Activated gamma-delta T cell treated with Interleukin-2 at 50 U/mL for 16 hours (primary cell): ENCODE data around the gene CD55.

Source experiments
- DNase-seq: peaks from one replicate; pipeline ENCODE4 v3.0.0-alpha.2; 2020

CD55 gene

DNA sequence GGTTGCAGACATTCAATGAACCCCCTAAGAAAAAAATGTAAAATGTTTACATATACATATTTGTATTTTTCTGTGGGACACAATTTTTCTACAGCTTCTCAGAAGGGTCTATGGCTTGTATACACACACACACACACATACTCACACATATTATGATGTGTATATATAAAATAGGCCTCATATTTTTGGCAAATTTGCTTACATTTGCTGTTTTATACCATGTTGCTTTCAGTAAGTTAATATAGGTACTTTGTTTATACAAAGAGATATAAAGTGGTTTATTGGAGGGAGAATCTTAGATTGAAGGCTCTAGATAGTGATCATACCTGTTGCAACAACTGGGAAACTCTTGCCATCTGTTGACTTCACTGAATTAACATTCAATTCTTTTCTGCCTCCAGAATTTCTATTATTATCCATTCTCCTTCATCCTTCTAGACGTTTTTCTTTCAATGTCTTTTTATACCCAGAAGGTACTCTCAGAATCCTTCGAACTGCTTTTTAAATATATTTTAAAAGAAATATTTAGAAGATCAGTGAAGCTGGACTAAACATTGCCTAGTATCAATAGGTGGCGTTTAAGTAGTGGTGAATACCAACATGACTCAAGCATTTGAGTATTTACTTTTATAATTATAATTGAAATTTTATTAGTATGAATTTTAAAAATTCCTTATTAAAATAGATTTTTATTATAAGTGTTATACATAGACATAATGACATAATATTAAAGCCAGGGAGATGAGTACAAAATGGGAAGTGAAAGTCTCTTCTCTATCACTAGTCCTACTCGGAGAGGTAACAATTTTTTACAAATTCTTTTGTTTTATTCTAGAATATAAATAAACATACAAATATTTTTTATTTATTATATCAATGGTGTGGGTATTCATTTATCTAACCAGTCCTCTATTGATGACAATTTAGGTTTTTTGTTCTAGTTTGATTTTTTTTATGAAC, 10.2 kb downstream of the CD55 start:
- no peak for DNase-seq

DNA sequence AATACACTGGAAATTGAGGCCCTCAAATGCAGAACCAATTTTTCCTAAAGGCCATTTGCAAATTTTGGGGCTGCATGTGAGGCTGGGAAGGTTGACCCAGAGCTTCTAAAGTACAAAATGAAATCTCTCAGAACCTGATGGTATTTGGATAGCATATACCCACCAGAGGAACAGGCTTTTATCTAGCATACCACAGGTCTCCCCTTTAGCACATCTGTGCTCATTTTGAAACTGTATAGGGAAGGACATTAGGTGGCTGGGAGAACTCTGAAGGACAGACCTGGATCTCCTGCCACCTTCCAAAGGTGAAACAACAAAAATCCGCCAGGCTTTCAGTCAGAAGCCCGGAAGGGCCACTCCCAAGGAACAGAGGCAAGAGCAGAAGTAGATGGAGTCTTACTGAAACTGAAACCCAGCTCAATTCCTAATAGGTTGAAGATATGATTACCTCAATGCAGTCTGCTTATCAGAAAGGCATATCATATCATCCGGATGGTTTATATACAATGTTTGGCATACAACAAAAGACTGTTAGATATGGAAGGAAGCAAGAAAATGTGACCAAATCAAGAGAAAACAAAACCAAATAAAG, 11.6 kb downstream of the CD55 start:
- DNase-seq = no peak

DNA sequence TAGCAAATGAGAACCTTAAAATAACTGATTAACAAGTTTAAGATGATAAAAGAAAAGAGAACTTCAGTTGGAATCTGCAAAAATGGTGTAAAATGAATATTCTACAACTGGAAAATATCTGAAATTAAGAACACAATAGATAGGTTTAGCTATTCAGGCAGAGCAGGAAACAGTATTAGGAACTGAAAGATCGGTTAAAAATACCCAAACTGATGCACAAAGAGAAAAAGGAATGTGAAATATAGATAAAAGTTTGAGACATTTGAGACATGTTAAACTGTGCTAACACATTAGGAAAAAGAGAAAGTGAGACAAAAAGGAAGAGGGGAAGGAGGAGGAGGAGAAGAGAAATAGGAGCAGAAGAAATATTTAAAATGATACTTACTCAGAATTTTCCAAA, 12.1 kb downstream of the CD55 start:
- DNase-seq = no peak

DNA sequence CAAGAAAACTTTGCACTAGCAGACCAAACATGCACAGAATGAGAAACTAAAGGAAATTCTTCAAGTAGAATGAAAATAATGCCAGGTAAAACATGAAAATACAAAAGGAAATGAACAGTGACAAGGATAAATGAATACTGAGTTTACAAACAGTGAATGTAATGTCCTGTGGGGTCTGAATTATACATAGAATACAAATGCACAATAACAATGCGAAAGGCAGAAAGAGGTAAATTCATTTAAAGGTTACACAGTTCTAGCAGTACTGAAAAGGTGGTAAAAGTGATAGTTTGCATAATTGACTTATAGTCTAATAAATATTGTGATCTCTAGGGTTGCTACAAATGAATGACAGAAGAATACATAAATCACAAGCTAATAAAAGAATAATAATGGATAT, 12.9 kb downstream of the CD55 start:
- no peak for DNase-seq

DNA sequence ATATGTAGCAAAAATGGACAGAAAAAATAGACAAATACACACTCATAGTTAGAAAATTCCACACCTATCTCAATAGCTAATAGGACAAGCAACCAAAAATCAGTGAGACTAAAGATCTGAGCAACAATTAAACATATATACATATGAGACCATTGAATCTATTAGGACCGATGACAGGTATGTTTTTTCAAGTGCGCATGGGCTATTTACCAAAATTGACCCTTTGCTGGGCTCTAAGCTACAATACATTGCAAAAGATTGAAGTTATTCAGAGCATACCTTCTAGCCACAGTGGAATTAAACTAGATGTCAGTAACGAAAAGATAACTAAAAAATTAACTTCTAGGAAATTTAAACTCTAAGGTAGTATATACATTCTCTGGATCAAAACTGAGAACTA, 13.7 kb downstream of the CD55 start:
- DNase-seq = no peak

DNA sequence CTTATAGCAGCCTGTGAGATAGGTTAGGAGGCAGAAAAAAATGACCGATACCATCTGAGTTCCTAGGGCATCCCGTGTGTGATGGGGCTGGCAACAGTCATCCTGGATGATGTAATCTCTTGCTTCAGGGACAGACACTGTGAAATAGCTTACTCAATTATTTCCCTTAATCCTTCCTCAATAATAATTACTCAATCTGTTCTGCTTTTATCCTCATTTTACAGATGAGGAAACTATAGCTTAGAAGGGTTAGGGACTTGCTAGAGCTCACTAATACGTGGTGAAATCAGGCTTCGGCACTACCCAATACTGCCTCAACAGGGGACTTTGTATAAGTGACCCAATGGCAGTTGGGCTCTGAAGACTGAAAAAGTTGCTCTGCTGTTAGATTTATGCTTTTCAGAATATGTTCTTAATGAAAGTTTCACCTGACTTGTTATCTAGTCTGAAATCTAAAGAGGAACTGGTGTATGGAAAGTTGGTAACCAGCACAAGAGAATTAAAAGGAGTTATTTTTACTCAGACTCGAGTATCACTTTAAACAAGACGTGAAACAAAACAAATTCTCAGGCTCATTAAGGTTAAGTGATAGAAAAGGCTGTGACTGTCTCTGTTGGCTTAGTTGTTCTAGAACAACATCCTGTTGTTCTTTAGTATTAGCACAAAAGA, 14.4 kb downstream of the CD55 start:
- DNase-seq = no peak

DNA sequence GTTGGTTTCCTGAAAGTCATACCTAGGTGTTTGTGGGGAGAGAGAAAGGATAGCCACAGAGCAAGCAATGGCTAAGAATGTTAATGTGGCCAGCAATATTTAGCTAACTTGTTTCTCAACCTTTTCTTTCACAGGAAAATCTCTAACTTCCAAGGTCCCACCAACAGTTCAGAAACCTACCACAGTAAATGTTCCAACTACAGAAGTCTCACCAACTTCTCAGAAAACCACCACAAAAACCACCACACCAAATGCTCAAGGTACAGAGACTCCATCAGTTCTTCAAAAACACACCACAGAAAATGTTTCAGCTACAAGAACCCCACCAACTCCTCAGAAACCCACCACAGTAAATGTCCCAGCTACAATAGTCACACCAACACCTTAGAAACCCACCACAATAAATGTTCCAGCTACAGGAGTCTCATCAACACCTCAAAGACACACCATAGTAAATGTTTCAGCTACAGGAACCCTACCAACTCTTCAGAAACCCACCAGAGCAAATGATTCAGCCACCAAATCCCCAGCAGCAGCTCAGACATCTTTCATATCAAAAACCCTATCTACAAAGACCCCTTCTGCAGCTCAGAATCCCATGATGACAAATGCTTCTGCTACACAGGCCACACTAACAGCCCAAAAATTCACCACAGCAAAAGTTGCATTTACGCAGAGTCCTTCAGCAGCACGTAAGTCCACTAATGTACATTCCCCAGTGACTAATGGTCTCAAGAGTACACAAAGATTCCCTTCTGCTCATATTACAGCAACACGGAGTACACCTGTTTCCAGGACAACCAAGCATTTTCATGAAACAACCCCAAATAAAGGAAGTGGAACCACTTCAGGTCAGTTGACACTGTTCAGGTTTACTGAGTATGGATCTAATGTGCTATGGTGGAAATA, 15.3 kb downstream of the CD55 start:
- peak; percentile 25 for DNase-seq

DNA sequence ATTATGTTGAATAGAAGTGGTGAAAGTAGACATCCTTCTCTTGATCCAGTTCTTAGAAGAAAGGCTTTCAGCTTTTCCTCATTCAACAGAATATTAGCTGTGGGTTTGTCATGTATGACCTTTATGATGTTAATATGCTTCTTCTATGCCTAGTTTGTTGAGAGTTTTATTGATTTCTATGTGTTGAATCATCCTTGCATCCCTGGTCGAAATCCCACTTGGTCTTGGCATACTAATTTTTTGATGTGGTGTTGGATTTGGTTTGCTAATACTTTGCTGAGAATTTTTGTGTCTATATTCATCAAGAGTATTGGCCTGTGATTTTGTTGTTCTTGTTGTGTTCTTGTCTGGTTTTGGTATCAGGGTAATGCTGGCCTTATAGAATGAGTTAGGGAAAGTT, 20.9 kb downstream of the CD55 start:
- no peak for DNase-seq

DNA sequence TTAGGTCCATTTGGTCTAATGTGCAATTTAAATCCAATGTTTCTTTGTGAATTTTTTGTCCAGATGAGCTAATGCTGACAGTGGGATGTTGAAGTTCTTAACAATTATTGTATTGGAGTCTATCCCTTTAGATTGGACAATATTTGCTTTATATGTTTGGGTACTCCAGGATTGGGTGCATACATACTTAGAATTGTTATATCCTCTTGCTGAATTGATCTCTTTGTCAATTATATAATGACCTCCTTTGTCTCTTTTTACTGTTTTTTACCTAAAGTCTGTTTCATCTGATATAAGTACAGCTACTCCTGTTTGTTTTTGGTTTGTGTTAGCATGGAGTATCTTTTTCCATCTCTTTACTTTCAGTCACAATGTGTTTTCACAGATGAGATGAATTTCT, 22.2 kb downstream of the CD55 start:
- no peak for DNase-seq

DNA sequence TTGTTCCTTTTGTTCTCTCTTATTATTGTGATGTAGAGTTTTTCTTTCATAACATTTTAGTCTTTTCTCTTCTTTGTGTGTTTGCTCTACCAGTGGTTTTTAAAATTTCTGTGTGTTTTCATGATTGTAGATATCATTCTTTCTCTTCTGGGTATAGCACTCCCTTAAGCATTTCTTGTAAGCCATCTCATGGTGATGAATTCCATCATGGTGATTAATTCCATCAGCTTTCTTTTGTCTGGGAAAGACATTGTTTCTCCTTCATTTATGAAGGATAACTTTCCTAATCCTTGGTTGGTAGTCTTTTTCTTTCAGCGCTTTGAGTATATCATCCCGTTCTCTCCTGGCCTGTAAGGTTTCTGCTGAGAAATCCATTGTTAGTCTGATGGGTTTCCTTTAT, 22.7 kb downstream of the CD55 start:
- DNase-seq = no peak

DNA sequence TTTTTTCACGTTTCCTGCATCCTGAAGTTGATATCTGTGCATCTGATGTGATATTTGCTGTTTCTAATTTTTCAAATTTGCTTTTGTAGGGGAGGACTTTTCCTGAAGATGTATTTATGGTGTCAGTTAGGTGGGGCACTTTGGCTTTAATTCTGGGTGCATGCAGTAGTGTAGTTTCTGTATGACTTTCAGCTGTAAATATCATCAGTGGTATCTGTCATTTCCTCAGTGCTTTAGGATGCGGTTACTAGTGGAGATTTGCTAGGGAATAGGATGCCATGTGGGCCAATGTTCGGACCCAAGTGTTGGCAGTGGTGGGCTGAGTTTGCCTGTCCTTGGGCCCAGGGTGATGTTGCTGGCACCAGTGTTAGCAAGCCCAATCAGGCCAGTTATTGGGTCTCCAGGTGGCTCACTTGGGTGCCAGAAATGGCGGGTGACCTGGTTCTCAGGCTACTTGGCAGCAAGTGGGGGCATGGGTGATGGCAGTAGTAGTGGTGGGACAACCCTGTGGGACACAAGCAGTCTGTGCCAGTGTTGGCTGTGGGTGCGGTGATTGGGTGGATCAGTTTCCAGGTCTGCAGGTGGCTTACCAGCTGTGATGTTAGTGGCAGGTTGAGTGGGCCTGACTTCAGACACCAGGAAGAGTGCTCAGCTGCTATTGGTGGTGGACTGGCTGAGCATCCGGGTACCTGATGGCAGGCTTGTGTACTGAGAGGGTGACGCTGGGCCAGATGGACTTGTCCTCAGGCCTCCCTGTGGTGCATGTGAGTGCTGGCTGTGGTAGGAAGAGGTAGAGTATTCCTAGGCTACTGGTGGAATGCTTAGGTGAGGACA, 24.4 kb downstream of the CD55 start:
- DNase-seq = no peak

DNA sequence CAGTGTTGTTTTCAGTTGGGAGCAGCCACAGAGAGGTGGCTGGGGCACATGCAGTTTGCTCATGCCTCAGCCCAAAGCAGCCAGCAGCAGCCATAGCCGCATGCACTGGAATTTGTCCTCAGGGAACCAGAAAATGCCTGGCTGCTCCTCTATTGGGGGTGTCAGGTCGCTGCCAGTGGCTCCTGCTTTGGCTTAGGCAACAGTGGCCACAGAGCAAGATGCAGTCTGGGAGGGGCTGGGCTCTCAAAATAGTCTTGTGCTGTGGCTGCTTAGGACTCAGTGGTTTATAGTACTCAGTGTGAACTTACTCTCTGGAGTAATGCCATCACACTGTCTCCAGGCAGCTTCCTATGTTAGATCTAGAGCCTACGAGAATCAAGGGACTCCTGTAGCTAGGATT, 25.0 kb downstream of the CD55 start:
- no peak for DNase-seq

DNA sequence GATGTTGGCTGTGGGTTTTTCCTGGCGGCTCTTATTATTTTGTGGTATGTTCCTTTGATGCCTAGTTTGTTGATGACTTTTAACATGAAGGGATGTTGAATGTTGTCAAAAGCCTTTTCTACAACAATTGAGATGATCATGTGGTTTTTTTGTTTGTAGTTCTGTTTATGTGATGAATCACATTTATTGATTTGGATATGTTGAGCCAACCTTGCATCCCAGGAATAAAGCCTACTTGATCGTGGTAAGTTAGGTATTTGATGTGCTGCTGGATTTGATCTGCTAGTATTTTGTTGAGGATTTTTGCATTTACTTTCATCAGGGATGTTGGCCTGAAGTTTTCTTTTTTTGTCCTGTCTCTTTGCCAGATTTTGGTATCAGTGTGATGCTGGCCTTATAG, 28.5 kb downstream of the CD55 start:
- no peak for DNase-seq

DNA sequence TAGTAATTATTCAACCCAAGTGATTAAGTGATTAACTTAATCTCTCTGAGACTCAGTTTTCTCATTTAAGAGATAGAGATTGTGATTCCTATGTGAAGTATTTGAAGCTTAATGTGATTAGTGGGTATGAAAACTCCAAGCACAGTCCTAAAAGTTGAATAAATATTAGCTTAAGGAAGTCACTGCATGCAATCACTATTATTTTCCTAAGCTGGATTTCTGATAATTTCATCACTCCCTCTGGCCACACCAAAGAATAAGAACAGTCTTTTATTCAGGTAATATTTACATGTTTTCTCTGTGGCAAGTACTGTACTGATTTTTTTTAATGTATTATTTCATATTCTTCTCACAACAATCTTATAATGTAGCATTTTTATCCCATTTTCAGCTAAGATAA, 31.1 kb downstream of the CD55 start:
- no peak for DNase-seq

DNA sequence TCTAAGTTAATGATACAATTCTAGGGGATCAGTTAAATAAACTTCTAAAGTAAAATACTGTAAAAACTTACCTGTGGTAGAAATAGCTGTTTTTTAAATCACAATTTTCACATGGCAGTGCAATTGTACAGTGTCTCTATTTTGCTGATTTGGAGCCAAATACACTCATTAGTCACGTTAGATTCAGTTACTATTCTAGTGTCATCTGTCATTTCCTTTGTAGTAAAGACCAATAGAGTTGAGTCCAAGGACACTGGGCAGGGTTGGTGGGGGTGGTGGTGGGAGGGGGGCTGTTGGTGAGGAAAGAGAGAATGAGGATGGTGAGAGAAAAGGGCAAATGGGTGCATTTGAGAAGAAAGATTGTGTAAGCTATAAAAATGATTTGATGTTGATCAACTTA, 33.6 kb downstream of the CD55 start:
- DNase-seq = no peak

DNA sequence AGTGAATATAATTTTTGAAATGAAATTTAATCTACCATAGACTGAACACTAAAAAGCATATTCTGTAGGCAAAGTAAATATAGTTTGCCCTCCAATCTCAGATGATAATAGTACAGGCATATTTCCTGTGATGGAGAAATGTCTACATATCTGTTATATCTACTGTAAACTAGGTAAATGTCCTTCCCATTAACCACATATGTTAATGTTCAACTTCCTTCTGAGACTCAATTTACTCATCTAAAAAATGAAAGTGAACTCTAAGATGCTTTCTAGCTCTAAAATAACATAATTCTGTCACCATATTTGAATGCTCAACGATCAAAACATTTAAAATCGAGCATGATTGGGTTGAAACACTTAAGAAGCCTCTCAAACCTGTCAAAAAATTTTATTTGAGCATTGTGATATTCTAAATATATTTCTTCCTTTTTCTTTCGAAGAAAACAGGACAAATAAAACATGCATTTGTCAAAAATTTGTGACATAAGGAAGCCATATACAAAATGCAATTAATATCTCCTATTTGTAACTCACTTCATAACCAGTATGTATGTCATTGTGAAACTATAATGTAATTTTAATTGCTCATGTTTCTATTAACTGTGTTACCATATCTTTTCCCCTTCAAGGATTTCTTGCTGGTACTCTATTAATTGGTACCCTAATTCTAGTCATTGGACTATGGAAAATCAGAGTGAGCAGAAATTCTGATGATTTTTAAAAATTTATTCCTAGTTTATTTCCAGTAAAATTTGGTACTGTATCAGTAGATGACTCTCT, 34.2 kb downstream of the CD55 start:
- no peak for DNase-seq

DNA sequence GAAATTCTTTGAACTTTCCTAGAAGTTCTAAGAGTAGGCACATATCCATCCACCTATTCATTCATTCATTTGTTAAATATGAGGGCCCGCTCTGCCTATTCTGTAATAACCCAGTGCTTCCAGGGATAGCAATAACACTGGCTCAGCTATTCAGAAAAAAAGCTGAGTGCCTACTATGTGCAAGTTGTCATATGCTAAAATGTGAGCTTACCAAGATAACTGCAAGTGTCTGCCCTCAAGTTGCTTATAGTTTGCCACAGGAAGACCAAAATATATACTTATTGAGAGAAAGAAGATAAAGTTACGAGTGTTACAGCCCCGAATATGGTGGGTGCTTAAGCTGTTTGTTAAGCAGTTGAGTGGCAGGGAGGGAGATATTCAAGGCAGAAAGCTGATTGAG, 39.6 kb downstream of the CD55 start:
- DNase-seq = no peak

DNA sequence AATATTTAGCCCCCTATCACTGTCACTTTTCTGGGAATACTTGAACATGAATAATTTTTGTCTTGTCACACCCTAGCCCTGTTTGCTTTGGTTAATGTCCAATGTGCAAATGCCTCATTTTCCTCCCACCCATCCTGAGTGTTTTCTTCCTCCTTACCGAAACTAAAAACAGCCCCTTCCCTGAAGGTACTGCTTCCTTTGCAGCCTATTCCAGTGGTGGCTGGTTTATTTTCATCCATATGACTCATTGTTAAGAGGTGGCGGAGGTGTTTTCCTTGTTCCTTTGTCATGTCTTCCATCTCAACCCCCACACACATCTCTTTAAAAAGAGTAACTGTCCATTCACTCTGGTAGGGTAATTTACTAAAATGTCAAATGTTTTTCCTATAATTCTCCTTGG, 40.4 kb downstream of the CD55 start:
- no peak for DNase-seq

DNA sequence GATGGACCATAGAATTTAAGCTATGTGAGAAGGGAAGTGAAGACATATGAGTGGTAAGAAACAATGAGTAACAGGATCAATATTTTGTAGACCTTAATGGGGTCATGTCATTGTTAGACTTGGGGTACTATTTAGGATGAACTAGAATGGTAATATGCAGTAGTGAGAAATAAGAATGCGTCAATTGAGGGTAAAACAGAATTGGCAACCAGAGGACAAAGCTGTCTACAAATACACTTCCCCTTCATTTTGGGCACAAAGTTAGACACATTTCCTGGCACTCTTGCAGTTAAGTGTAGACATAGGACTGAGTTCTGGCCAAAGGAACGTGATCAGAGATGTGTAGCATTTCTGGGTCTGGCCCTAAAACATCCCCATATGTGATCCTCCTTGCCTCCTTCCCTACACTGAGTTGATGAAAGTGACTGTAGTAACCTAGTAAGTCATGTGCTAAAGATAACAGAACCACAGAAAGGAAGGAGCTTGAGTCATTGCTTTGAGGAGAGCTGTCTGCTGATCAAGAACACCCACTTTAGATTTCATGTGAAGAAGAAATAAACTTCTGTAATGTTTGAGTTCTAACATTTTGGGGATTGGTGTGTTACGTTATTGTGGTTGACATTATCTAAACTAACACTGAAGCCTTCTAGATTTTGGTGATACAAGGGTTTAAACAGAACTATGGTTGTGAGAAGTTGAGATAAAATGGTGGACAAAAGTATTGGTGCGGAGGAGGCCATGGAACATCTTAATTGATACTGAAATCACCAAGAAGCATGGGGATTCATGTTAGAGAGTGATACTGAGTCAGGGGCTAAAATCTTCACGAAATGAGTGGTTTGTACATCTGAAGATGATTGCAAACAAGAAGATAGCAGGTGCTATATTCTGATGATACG, 41.7 kb downstream of the CD55 start:
- DNase-seq = no peak

DNA sequence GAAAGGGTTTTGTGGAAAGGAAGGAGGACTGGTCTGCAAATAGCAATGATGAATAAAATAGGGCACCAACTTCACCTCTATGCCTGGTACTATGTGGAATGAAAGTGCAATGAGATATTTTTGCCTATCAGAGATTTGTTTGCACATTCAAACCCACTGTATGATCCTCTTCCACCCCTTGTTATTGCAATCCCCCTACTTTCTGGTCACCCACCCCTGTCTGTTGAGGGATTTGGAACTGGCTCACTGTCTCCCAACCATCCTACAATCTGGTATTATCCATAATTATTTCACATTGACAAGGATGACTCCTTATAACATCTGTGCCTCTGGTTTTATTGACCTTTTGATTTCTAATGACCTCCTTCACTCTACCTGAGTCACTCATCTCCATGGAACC, 42.4 kb downstream of the CD55 start:
- no peak for DNase-seq
